ENCODE results near the gene TMTC2.

The TMTC2 gene

DNA sequence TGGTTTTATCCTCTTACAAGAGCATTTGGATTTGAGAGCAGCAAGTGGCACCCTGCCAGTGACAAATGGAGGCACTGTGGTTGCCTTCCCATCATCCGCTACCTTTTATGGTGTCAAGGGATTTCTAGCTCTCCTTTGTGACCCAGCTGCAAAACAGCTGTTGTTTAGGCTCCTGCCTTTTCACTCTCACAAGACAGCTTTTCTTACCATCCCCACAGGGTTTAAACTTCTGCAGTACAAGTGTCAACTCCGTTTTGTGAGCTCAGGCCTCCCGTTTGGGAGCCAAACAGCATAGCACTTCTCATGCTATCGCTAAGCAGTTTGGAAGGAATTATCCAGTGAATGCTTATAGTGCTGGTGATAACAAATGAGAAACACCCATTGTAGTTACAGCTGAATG, 331.4 kb downstream of the TMTC2 start:
- Histone ChIP-seq H3K4me1 (ENCODE audit: low read depth, poor library complexity, severe bottlenecking) (no peaks in the 10 kb centered on the region), H3K27ac (no peak overlapping the region), H3K36me3 (ENCODE audit: insufficient read depth) (no peaks in the 10 kb centered on the region), H3K79me2 (ENCODE audit: insufficient read depth, low read depth) (no peaks in the 10 kb centered on the region), H2AFZ (ENCODE audit: low read depth) (no peak overlapping the region), H3K4me2 (no peak overlapping the region), H4K20me1 (ENCODE audit: insufficient read depth) (no peaks in the 10 kb centered on the region), H3K27me3 (ENCODE audit: insufficient read depth, low read depth) (no peaks in the 10 kb centered on the region), H3K4me3 (IDR thresholded peaks at IDR 0.05; ENCODE audit: insufficient read depth, low read depth, low read length) (no peak overlapping the region), H3K9ac (no peak overlapping the region)
- TF ChIP-seq, protein P1, sequence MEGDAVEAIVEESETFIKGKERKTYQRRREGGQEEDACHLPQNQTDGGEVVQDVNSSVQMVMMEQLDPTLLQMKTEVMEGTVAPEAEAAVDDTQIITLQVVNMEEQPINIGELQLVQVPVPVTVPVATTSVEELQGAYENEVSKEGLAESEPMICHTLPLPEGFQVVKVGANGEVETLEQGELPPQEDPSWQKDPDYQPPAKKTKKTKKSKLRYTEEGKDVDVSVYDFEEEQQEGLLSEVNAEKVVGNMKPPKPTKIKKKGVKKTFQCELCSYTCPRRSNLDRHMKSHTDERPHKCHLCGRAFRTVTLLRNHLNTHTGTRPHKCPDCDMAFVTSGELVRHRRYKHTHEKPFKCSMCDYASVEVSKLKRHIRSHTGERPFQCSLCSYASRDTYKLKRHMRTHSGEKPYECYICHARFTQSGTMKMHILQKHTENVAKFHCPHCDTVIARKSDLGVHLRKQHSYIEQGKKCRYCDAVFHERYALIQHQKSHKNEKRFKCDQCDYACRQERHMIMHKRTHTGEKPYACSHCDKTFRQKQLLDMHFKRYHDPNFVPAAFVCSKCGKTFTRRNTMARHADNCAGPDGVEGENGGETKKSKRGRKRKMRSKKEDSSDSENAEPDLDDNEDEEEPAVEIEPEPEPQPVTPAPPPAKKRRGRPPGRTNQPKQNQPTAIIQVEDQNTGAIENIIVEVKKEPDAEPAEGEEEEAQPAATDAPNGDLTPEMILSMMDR (conservative IDR thresholded peaks at IDR 0.05; ENCODE audit: low read depth, low read length): no peak

DNA sequence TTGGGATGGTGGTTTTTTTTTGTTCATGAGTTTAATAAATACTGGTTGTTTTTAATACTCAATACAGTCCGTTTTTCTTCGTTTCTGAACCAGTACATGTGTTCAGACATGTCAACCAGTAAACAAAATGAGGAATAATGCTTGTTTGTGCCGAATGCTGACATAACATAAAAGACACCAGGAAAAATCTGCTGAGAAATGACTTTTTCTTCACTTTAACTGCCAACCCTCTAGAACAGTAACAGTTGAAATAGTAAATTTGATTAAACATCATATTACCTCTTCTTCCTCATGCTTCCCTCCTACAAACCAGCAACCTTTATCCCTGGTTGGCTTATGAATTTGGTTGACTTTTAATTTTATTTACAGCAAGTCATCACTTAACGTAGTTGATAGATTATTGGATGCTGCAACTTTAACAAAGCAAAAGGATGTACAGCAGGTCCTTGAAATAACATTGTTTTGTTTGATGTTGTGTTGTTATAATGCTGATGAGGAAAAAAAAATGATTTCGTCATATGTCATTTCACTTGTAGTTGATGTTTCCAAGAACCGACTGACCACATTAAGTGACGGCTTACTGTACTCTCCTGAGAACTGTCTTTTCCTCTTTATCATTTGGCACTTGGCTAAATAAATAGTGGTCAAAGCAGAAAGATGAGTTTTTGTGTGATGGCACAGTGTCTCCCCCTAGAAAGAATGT, 340.5 kb downstream of the TMTC2 start:
- Histone ChIP-seq H3K79me2 (ENCODE audit: insufficient read depth, low read depth) (no peaks in the 10 kb centered on the region), H3K4me2 (no peak overlapping the region), H2AFZ (ENCODE audit: low read depth) (no peak overlapping the region), H3K27ac (no peak overlapping the region), H3K36me3 (ENCODE audit: insufficient read depth) (no peaks in the 10 kb centered on the region), H3K4me1 (ENCODE audit: low read depth, poor library complexity, severe bottlenecking) (no peaks in the 10 kb centered on the region), H3K27me3 (ENCODE audit: insufficient read depth, low read depth) (no peaks in the 10 kb centered on the region), H3K9ac (no peak overlapping the region), H3K4me3 (IDR thresholded peaks at IDR 0.05; ENCODE audit: insufficient read depth, low read depth, low read length) (no peak overlapping the region), H4K20me1 (ENCODE audit: insufficient read depth) (no peaks in the 10 kb centered on the region)
- TF ChIP-seq, protein P1 (conservative IDR thresholded peaks at IDR 0.05; ENCODE audit: low read depth, low read length): no peak

DNA sequence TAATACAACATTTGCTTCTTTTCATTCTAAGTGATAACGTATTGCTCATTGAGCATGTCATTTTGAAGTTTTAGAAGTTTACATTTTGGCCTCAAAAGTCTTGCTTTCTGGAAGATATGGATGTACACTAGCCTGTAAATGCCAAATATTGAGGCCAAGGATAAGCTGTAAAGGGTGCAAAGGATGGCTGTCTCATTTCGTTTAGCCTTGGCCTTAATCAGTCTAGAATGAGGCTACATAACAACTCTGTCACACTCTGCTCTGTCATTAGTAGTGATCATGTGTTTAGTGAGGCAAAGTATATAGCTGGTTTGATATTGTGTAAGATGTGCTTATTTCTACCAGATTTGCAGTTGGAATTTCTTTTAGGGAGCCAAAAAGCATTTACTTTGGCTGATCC, 344.5 kb downstream of the TMTC2 start:
- H3K4me3 ChIP-seq (IDR thresholded peaks at IDR 0.05; ENCODE audit: insufficient read depth, low read depth, low read length): no peak overlapping the region
- no peaks in the 10 kb centered on the region for H3K36me3 ChIP-seq (ENCODE audit: insufficient read depth)
- H2AFZ ChIP-seq (ENCODE audit: low read depth): no peak overlapping the region
- no peak overlapping the region for H3K4me2 ChIP-seq
- H3K27ac ChIP-seq: no peak overlapping the region
- TF ChIP-seq, protein P1 (conservative IDR thresholded peaks at IDR 0.05; ENCODE audit: low read depth, low read length): no peak
- no peaks in the 10 kb centered on the region for H3K4me1 ChIP-seq (ENCODE audit: low read depth, poor library complexity, severe bottlenecking)
- no peaks in the 10 kb centered on the region for H4K20me1 ChIP-seq (ENCODE audit: insufficient read depth)
- H3K79me2 ChIP-seq (ENCODE audit: insufficient read depth, low read depth): no peaks in the 10 kb centered on the region
- no peak overlapping the region for H3K9ac ChIP-seq
- H3K27me3 ChIP-seq (ENCODE audit: insufficient read depth, low read depth): no peaks in the 10 kb centered on the region

DNA sequence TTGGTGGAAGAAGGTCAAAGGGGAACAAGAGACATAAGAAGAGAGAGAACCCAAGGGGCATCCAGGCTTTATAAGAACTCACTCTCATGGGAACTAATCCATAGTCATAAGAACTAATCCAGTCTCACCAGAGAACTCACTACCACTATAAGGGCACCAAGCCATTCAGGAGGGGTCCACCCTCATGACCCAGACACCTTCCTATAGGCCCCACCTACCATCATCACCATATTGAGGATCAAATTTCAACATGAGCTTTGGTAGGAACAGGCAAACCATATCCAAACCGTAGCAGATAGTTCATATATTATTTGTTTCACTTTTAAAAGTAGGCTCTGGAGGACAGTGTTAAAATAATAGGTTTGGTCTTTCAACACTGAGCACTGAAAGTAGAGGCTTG, 350.1 kb downstream of the TMTC2 start:
- Histone ChIP-seq H3K4me1 (ENCODE audit: low read depth, poor library complexity, severe bottlenecking) (no peaks in the 10 kb centered on the region), H3K79me2 (ENCODE audit: insufficient read depth, low read depth) (no peaks in the 10 kb centered on the region), H2AFZ (ENCODE audit: low read depth) (no peak overlapping the region), H3K27ac (no peak overlapping the region), H3K36me3 (ENCODE audit: insufficient read depth) (no peaks in the 10 kb centered on the region), H3K4me3 (IDR thresholded peaks at IDR 0.05; ENCODE audit: insufficient read depth, low read depth, low read length) (no peak overlapping the region), H3K4me2 (no peak overlapping the region), H3K9ac (no peak overlapping the region), H4K20me1 (ENCODE audit: insufficient read depth) (no peaks in the 10 kb centered on the region), H3K27me3 (ENCODE audit: insufficient read depth, low read depth) (no peaks in the 10 kb centered on the region)
- TF ChIP-seq, protein P1 (conservative IDR thresholded peaks at IDR 0.05; ENCODE audit: low read depth, low read length): no peak

Data from KMS-11 (cell line).